ENCODE measurements around the gene CCDC136. TPM values are rescaled to one million over a fixed set of nuclear protein-coding genes. Genes with fewer than 3 reads are reported as not detected.

Gene CCDC136
- total and polyA plus RNA-seq, 2 experiments from 2014 or later: 27.1 to 55.7 TPM

DNA sequence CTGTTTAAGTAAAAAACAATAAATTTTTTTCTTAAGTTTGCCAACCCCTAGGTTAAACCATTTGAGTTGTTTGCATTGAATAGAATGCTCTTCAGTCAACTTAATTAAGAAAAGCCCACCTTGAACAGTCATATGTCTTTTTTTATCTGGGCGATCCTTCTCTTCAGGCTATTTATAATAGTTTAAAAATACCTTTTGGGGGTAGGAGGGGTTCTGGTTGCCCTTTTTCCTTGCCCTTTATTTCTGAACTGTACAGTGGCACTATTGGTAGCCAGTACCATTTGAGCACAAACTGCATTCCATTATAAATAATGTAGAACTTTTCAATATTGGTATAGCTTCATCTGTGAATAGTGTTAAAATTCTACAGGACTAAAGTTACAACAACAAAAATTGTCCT lies 39.5 kb upstream of the CCDC136 start:
- no peaks in the 10 kb centered on the region for H3K9me2 ChIP-seq (ENCODE audit: insufficient read depth)
- peaks cover 53% of the 10 kb centered on the region for H4K20me1 ChIP-seq (replicated peaks; ENCODE audit: insufficient read depth)
- no peak for TF ChIP-seq JUNB (IDR thresholded peaks at IDR 0.05; ENCODE audit: unreplicated experiment)
- TF ChIP-seq STAT1 (IDR thresholded peaks at IDR 0.05; ENCODE audit: unreplicated experiment): no peak
- TF ChIP-seq, protein P1, sequence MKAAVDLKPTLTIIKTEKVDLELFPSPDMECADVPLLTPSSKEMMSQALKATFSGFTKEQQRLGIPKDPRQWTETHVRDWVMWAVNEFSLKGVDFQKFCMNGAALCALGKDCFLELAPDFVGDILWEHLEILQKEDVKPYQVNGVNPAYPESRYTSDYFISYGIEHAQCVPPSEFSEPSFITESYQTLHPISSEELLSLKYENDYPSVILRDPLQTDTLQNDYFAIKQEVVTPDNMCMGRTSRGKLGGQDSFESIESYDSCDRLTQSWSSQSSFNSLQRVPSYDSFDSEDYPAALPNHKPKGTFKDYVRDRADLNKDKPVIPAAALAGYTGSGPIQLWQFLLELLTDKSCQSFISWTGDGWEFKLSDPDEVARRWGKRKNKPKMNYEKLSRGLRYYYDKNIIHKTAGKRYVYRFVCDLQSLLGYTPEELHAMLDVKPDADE (IDR thresholded peaks at IDR 0.05): no peak
- TF ChIP-seq POLR2AphosphoS5 (IDR thresholded peaks at IDR 0.05; ENCODE audit: low read depth): no peak
- TF ChIP-seq, protein P2, sequence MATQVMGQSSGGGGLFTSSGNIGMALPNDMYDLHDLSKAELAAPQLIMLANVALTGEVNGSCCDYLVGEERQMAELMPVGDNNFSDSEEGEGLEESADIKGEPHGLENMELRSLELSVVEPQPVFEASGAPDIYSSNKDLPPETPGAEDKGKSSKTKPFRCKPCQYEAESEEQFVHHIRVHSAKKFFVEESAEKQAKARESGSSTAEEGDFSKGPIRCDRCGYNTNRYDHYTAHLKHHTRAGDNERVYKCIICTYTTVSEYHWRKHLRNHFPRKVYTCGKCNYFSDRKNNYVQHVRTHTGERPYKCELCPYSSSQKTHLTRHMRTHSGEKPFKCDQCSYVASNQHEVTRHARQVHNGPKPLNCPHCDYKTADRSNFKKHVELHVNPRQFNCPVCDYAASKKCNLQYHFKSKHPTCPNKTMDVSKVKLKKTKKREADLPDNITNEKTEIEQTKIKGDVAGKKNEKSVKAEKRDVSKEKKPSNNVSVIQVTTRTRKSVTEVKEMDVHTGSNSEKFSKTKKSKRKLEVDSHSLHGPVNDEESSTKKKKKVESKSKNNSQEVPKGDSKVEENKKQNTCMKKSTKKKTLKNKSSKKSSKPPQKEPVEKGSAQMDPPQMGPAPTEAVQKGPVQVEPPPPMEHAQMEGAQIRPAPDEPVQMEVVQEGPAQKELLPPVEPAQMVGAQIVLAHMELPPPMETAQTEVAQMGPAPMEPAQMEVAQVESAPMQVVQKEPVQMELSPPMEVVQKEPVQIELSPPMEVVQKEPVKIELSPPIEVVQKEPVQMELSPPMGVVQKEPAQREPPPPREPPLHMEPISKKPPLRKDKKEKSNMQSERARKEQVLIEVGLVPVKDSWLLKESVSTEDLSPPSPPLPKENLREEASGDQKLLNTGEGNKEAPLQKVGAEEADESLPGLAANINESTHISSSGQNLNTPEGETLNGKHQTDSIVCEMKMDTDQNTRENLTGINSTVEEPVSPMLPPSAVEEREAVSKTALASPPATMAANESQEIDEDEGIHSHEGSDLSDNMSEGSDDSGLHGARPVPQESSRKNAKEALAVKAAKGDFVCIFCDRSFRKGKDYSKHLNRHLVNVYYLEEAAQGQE (IDR thresholded peaks at IDR 0.05; ENCODE audit: unreplicated experiment): no peak
- TF ChIP-seq, protein P3, sequence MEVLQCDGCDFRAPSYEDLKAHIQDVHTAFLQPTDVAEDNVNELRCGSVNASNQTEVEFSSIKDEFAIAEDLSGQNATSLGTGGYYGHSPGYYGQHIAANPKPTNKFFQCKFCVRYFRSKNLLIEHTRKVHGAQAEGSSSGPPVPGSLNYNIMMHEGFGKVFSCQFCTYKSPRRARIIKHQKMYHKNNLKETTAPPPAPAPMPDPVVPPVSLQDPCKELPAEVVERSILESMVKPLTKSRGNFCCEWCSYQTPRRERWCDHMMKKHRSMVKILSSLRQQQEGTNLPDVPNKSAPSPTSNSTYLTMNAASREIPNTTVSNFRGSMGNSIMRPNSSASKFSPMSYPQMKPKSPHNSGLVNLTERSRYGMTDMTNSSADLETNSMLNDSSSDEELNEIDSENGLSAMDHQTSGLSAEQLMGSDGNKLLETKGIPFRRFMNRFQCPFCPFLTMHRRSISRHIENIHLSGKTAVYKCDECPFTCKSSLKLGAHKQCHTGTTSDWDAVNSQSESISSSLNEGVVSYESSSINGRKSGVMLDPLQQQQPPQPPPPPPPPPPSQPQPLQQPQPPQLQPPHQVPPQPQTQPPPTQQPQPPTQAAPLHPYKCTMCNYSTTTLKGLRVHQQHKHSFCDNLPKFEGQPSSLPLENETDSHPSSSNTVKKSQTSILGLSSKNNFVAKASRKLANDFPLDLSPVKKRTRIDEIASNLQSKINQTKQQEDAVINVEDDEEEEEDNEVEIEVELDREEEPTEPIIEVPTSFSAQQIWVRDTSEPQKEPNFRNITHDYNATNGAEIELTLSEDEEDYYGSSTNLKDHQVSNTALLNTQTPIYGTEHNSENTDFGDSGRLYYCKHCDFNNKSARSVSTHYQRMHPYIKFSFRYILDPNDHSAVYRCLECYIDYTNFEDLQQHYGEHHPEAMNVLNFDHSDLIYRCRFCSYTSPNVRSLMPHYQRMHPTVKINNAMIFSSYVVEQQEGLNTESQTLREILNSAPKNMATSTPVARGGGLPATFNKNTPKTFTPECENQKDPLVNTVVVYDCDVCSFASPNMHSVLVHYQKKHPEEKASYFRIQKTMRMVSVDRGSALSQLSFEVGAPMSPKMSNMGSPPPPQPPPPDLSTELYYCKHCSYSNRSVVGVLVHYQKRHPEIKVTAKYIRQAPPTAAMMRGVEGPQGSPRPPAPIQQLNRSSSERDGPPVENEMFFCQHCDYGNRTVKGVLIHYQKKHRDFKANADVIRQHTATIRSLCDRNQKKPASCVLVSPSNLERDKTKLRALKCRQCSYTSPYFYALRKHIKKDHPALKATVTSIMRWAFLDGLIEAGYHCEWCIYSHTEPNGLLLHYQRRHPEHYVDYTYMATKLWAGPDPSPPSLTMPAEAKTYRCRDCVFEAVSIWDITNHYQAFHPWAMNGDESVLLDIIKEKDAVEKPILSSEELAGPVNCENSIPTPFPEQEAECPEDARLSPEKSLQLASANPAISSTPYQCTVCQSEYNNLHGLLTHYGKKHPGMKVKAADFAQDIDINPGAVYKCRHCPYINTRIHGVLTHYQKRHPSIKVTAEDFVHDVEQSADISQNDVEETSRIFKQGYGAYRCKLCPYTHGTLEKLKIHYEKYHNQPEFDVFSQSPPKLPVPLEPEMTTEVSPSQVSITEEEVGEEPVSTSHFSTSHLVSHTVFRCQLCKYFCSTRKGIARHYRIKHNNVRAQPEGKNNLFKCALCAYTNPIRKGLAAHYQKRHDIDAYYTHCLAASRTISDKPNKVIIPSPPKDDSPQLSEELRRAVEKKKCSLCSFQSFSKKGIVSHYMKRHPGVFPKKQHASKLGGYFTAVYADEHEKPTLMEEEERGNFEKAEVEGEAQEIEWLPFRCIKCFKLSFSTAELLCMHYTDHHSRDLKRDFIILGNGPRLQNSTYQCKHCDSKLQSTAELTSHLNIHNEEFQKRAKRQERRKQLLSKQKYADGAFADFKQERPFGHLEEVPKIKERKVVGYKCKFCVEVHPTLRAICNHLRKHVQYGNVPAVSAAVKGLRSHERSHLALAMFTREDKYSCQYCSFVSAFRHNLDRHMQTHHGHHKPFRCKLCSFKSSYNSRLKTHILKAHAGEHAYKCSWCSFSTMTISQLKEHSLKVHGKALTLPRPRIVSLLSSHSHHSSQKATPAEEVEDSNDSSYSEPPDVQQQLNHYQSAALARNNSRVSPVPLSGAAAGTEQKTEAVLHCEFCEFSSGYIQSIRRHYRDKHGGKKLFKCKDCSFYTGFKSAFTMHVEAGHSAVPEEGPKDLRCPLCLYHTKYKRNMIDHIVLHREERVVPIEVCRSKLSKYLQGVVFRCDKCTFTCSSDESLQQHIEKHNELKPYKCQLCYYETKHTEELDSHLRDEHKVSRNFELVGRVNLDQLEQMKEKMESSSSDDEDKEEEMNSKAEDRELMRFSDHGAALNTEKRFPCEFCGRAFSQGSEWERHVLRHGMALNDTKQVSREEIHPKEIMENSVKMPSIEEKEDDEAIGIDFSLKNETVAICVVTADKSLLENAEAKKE (CRISPR knock-in tag; IDR thresholded peaks at IDR 0.05): no peak
- TF ChIP-seq EZH2phosphoT487 (IDR thresholded peaks at IDR 0.05; ENCODE audit: unreplicated experiment): no peak
- TF ChIP-seq, protein P4, sequence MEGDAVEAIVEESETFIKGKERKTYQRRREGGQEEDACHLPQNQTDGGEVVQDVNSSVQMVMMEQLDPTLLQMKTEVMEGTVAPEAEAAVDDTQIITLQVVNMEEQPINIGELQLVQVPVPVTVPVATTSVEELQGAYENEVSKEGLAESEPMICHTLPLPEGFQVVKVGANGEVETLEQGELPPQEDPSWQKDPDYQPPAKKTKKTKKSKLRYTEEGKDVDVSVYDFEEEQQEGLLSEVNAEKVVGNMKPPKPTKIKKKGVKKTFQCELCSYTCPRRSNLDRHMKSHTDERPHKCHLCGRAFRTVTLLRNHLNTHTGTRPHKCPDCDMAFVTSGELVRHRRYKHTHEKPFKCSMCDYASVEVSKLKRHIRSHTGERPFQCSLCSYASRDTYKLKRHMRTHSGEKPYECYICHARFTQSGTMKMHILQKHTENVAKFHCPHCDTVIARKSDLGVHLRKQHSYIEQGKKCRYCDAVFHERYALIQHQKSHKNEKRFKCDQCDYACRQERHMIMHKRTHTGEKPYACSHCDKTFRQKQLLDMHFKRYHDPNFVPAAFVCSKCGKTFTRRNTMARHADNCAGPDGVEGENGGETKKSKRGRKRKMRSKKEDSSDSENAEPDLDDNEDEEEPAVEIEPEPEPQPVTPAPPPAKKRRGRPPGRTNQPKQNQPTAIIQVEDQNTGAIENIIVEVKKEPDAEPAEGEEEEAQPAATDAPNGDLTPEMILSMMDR (conservative IDR thresholded peaks at IDR 0.05; ENCODE audit: low read depth in 2 of 2): no peak
- no peak for TF ChIP-seq EZH2 (IDR thresholded peaks at IDR 0.05; ENCODE audit: low read depth, unreplicated experiment)
- no peak for TF ChIP-seq NANOG (IDR thresholded peaks at IDR 0.05; ENCODE audit: borderline replicate concordance)
- no peak for TF ChIP-seq CREB1 (CRISPR knock-in tag; IDR thresholded peaks at IDR 0.05; ENCODE audit: low read depth)
- TF ChIP-seq ZNF331 (CRISPR knock-in tag; IDR thresholded peaks at IDR 0.05; ENCODE audit: low read depth): no peak
- TF ChIP-seq ZNF114 (CRISPR knock-in tag; IDR thresholded peaks at IDR 0.05): no peak
- ATAC-seq (no peak), DNase-seq (ENCODE audit: low spot score) (no peak)
- H3K36me3 Mint-ChIP-seq (ENCODE audit: low read depth): peaks cover 62% of the 10 kb centered on the region
- no peaks in the 10 kb centered on the region for H3K4me1 ChIP-seq (ENCODE audit: insufficient read depth)
- peaks cover 76% of the 10 kb centered on the region for H3K79me2 ChIP-seq (replicated peaks; ENCODE audit: insufficient read depth)
- peaks cover 4% of the 10 kb centered on the region; the same call in 1 of the 2 replicates for H3F3A ChIP-seq (replicated peaks; ENCODE audit: low read depth)
- H3K9me3 Mint-ChIP-seq: no peaks in the 10 kb centered on the region
- no peak overlapping the region for H3K27ac Mint-ChIP-seq
- no peaks in the 10 kb centered on the region for H3K27me3 Mint-ChIP-seq (ENCODE audit: insufficient read depth, low read depth, poor library complexity)
- H3K4me2 ChIP-seq: no peak overlapping the region
- no peak overlapping the region for H3K27ac ChIP-seq (ENCODE audit: low read depth)
- H3K27me3 ChIP-seq (ENCODE audit: insufficient read depth): no peaks in the 10 kb centered on the region
- no peak overlapping the region for H2AFZ ChIP-seq
- no peak overlapping the region for H3K4me3 ChIP-seq
- no peaks in the 10 kb centered on the region for H3K4me1 Mint-ChIP-seq
- no peak overlapping the region for H3K4me3 Mint-ChIP-seq
- H3K36me3 ChIP-seq (ENCODE audit: insufficient read depth): peaks cover 64% of the 10 kb centered on the region

Measured in GM23338 (cell line).